Pons (tissue), 1 donor: ENCODE measurements around the gene ZMAT5.
"Not testable (repeated sequence)": the region's sequence is repeated elsewhere in the genome, so short reads cannot be mapped to it uniquely, and the experiment has no call there.

Source experiments
- DNase-seq: peaks from one replicate; pipeline ENCODE4 v3.0.0-alpha.2; 2016; ENCODE audit warnings: low spot score

The ZMAT5 gene

GRCh38 chr22:29786031-29786430 lies 19.2 kb upstream of the ZMAT5 start:
- DNase-seq = no peak

GRCh38 chr22:29784451-29785361 lies 17.9 kb upstream of the ZMAT5 start:
- DNase-seq = peak; percentile 70

- DNase-seq = peak; percentile 30
Observed at GRCh38 chr22:29782061-29782845, 15.4 kb upstream of the ZMAT5 start.

- peak; percentile 17 for DNase-seq
Observed at GRCh38 chr22:29780748-29781676, 14.2 kb upstream of the ZMAT5 start.

GRCh38 chr22:29780220-29780619 lies 13.4 kb upstream of the ZMAT5 start:
- no peak for DNase-seq

- DNase-seq = no peak
Observed at GRCh38 chr22:29773233-29773632, 6.4 kb upstream of the ZMAT5 start.

DNA sequence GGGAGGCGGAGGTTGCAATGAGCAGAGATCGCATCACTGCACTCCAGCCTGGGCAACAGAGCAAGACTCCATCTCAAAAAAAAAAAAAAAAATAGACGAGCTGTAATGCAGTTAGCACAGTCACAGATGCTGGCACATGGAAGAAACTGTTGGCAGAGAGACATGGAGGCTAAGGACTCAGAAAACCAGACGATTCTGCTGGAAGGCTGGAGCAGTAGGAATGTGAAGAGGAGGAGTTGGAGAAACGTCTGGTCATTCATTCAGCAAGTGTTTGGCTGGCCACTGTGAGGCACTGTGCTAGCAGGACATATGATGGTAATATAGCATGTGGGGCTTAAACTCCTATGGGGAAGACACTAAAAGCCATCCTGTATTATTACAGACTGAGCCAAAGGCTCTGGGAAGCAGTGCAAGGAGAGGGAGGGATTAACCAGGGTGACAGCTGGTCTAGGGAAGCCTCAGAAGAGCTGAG lies 5.4 kb upstream of the ZMAT5 start:
- peak; percentile 19 for DNase-seq

GRCh38 chr22:29769723-29770321 lies 3.0 kb upstream of the ZMAT5 start:
- no peak for DNase-seq

DNA sequence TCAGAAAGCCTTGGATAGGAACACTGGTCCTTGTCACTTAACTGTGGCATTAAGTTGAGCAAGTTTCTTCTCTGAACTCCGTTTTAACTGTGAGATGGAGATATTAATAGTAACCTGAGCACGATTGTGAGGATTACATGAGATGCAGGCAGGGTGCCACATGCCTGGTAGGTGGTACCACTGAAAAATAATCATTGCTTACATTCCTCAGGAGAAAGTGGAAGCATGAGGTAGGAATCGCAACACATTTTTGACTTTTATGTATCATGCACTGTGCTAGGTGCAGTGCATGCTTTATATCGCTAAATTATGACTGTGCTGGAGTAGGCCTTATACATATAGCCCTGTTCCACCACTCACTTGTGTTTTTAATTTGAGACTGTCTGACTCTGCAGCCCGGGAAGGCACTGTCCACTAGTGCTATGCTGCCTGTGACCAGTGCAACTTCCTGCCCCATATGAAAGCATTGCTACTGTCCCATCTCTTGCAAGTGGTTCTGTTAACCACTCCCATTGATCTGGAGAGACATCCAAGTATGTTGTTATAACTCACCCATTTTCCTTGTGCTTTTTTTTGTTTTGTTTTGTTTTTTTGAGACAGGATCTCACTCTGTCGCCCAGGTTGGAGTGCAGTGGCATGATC lies 1.4 kb upstream of the ZMAT5 start:
- no peak for DNase-seq

- DNase-seq = peak; percentile 96
Observed at GRCh38 chr22:29767171-29768051, 604 bp upstream of the ZMAT5 start, which contains the start of gene UQCR10. TSS of gene UQCR10 (plus strand) at chr22:29767369. CDS start at chr22:29767399, 30 bp downstream.

GRCh38 chr22:29765905-29766631 lies 739 bp downstream of the ZMAT5 start:
- DNase-seq = no peak

DNA sequence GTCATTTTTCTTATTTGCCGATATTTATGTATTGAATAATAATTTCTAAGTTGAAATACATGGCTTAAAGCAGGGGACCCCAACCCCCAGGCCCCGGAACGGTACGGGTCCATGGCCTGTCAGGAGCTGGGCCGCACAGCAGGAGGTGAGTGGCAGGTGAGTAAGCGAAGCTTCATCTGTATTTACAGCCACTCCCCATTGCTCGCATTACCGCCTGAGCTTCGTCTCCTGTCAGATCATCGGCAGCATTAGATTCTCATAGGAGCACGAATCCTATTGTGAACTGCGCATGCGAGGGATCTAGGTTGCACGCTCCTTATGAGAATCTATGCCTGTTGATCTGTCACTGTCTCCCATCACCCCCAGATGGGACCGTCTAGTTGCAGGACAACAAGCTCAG lies 4.5 kb downstream of the ZMAT5 start:
- DNase-seq = no peak

- no peak for DNase-seq
Observed at GRCh38 chr22:29758959-29759358, 7.8 kb downstream of the ZMAT5 start.

GRCh38 chr22:29758068-29758622 lies 8.7 kb downstream of the ZMAT5 start:
- no peak for DNase-seq

DNA sequence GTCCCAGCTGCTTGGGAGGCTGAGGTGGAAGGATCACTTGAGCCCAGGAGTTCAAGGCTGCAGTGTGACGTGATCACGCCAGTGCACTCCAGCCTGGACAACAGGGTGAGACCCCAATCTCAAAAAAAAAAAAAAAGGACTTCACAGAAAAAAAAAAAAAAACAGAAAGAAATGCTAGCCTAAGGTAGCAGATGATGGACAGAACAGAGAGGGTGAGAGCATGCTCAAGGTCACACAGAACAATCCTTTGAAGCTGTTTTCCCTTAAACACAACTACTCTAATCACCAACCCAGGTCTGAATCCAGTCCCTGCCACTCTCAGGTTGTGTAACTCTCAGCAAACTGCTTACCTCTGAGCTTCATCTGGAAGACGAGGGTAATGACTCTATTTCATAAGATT lies 9.7 kb downstream of the ZMAT5 start:
- DNase-seq = no peak

DNA sequence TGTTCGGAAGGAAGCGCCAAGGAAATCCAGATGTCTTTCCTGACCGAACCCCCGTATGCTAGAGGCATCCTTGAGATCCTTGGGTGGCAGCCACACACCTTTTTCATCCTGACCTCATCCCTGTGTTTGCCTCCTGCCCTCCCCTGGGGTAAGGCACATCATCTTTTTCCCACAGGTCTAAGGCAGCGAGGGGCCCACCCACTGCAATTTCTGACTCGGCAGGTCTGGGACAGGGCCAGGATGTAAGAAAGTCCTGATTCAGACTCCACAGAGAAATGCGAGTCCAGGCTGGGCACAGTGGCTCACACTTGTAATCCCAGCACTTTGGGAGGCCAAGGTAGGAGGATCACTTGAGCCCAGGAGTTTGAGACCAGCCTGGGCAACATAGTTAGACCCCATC lies 10.5 kb downstream of the ZMAT5 start:
- DNase-seq = no peak

- DNase-seq = no peak
Observed at GRCh38 chr22:29755889-29756288, 10.9 kb downstream of the ZMAT5 start.

GRCh38 chr22:29754658-29755395 lies 12.0 kb downstream of the ZMAT5 start:
- not testable (repeated sequence) for DNase-seq
